HepG2 (cell line): ENCODE results near the gene EMC1. TPM values are rescaled to one million over a fixed set of nuclear protein-coding genes. Genes with fewer than 3 reads are reported as not detected.

Source experiments
- ATRX ChIP-seq: sonication (generic); formaldehyde crosslinking; IDR thresholded peaks from 2 replicates; pipeline ENCODE4 v1.4.0; 2020; ENCODE audit warnings: missing genetic modification reagents, borderline replicate concordance
- EHMT2 ChIP-seq: fragments of 200-600 bp; sonication (generic); IDR thresholded peaks from 2 replicates; pipeline ENCODE4 v1.7.0; 2017; ENCODE audit warnings: antibody characterized with exemption, low read depth, low read length, borderline replicate concordance
- FOSL2 ChIP-seq: sonication (generic); formaldehyde crosslinking; IDR thresholded peaks from 2 replicates; pipeline ENCODE4 v1.4.0; 2020; ENCODE audit warnings: missing genetic modification reagents
- IKZF1 ChIP-seq: fragments of 450-650 bp; IDR thresholded peaks from 2 replicates; pipeline ENCODE4 v1.7.1; 2016
- ISL2 ChIP-seq: sonication (generic); formaldehyde crosslinking; IDR thresholded peaks from 2 replicates; pipeline ENCODE4 v1.5.0; 2020; ENCODE audit warnings: missing genetic modification reagents
- MBD4 ChIP-seq: IDR thresholded peaks from 2 replicates; pipeline ENCODE4 v1.6.1; 2012; ENCODE audit warnings: low read length, inconsistent platforms, borderline replicate concordance
- NFRKB ChIP-seq: fragments of 450-650 bp; IDR thresholded peaks from 2 replicates; pipeline ENCODE4 v1.6.1; 2017
- NR1H2 ChIP-seq: sonication (generic); formaldehyde crosslinking; IDR thresholded peaks from 2 replicates; pipeline ENCODE4 v1.8.1; 2022; ENCODE audit warnings: low read depth, missing genetic modification reagents, borderline replicate concordance
- PAF1 ChIP-seq: IDR thresholded peaks from 2 replicates; pipeline ENCODE4 v1.6.1; 2016; ENCODE audit warnings: missing genetic modification reagents, missing compliant biosample characterization
- ZNF124 ChIP-seq: sonication (generic); formaldehyde crosslinking; IDR thresholded peaks from 2 replicates; pipeline ENCODE4 v1.4.0; 2020; ENCODE audit warnings: missing genetic modification reagents
- ZNF224 ChIP-seq: sonication (generic); formaldehyde crosslinking; IDR thresholded peaks from 2 replicates; pipeline ENCODE4 v1.5.0; 2020; ENCODE audit warnings: mild to moderate bottlenecking, missing genetic modification reagents
- ZNF431 ChIP-seq: sonication (generic); formaldehyde crosslinking; IDR thresholded peaks from 2 replicates; pipeline ENCODE4 v1.9.0; 2022; ENCODE audit warnings: missing genetic modification reagents, low read depth, mild to moderate bottlenecking, borderline replicate concordance
- ZNF44 ChIP-seq: sonication (generic); formaldehyde crosslinking; IDR thresholded peaks from 2 replicates; pipeline ENCODE4 v1.5.1; 2020; ENCODE audit warnings: mild to moderate bottlenecking, missing genetic modification reagents
- ZNF720 ChIP-seq: sonication (generic); formaldehyde crosslinking; IDR thresholded peaks from 2 replicates; pipeline ENCODE4 v1.4.0; 2020; ENCODE audit warnings: missing genetic modification reagents
- polyA plus RNA-seq, 8 experiments: library from polyadenylated mRNA; depleted of rRNA in 3 of 8; stranded (reverse) in 7 of 8; unstranded in 1 of 8; fragments of >200 nt; fragmentation: Illumina TruSeq in 4 of 8; extraction: Trizol in 4 of 8; gene quantifications; 2 replicates each; pipeline versions ENCODE4 v1.2.1 to v1.2.3, GENCODE V29; 2011 to 2016; ENCODE audit warnings: low read depth in 4 of 8, missing spikeins in 1 of 8, mixed read lengths in 1 of 8; ENCODE audit not compliant: insufficient read depth in 1 of 8
- total RNA-seq, 5 experiments: library from RNA; depleted of rRNA; stranded (reverse); fragments of >200 nt; fragmentation: Illumina TruSeq; extraction: Trizol; gene quantifications; 2 replicates each; pipeline ENCODE4 v1.2.3, GENCODE V29; 2016; ENCODE audit warnings: low read depth in 1 of 5
- TF ChIP-seq, protein P1 (sequence below): sonication (generic); formaldehyde crosslinking; IDR thresholded peaks from 2 replicates; pipeline ENCODE4 v1.4.0; 2020; ENCODE audit warnings: mild to moderate bottlenecking, missing genetic modification reagents
- TF ChIP-seq, protein P2 (sequence below): sonication (generic); formaldehyde crosslinking; IDR thresholded peaks from 2 replicates; pipeline ENCODE4 v1.5.0; 2020; ENCODE audit warnings: missing genetic modification reagents
- TF ChIP-seq, protein P3 (sequence below): sonication (generic); formaldehyde crosslinking; IDR thresholded peaks from 2 replicates; pipeline ENCODE4 v1.5.0; 2020; ENCODE audit warnings: mild to moderate bottlenecking, missing genetic modification reagents
- TF ChIP-seq, protein P4 (sequence below): sonication (generic); formaldehyde crosslinking; IDR thresholded peaks from 2 replicates; pipeline ENCODE4 v1.5.0; 2020; ENCODE audit warnings: missing genetic modification reagents

The EMC1 gene
- total and polyA plus RNA-seq, 2 of the 13 experiments (the other 11 are each of a cell fraction or from before 2014, with no cell fraction given), result 38.0 to 61.3 TPM

DNA sequence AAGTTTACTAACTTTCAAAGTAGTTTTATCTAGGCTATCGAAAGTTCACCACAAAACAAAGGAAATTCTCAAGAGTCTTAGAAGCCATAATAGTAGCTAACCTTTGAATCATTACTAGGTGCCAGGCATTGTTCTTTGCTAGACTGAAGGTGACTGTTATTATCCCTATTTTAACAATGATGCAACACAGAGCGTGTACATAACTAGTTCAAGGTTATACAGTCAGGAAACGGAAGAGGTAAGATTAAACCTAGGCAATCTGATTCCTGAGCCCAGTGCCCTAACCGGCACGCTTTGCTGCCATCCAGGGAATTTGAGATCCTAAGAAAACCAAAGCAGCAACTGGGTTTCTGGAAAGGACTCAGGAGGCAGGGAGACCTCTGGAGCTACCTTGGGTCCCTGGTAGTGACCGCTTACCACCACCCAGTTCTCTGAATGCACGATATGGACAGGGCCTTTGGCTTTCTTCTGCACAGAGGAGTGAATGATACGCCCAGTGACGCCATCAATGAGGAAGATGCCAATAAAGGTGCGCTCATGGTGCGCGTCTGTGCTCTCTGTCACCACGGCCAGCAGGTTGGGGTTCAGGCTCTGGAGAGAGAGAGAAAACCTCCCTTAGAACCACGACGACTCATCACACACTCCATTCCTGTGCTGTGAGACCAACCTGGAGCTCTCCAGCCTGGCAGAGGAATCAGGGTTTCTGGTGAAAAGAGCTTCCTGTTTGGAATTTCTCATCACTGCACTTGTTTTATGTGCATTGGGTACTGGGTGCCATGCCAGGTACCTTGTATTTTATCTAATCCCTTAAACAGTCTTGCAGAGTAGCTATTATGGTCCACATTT lies 28.1 kb downstream of the EMC1 start (continued):
- TF ChIP-seq, protein P1, sequence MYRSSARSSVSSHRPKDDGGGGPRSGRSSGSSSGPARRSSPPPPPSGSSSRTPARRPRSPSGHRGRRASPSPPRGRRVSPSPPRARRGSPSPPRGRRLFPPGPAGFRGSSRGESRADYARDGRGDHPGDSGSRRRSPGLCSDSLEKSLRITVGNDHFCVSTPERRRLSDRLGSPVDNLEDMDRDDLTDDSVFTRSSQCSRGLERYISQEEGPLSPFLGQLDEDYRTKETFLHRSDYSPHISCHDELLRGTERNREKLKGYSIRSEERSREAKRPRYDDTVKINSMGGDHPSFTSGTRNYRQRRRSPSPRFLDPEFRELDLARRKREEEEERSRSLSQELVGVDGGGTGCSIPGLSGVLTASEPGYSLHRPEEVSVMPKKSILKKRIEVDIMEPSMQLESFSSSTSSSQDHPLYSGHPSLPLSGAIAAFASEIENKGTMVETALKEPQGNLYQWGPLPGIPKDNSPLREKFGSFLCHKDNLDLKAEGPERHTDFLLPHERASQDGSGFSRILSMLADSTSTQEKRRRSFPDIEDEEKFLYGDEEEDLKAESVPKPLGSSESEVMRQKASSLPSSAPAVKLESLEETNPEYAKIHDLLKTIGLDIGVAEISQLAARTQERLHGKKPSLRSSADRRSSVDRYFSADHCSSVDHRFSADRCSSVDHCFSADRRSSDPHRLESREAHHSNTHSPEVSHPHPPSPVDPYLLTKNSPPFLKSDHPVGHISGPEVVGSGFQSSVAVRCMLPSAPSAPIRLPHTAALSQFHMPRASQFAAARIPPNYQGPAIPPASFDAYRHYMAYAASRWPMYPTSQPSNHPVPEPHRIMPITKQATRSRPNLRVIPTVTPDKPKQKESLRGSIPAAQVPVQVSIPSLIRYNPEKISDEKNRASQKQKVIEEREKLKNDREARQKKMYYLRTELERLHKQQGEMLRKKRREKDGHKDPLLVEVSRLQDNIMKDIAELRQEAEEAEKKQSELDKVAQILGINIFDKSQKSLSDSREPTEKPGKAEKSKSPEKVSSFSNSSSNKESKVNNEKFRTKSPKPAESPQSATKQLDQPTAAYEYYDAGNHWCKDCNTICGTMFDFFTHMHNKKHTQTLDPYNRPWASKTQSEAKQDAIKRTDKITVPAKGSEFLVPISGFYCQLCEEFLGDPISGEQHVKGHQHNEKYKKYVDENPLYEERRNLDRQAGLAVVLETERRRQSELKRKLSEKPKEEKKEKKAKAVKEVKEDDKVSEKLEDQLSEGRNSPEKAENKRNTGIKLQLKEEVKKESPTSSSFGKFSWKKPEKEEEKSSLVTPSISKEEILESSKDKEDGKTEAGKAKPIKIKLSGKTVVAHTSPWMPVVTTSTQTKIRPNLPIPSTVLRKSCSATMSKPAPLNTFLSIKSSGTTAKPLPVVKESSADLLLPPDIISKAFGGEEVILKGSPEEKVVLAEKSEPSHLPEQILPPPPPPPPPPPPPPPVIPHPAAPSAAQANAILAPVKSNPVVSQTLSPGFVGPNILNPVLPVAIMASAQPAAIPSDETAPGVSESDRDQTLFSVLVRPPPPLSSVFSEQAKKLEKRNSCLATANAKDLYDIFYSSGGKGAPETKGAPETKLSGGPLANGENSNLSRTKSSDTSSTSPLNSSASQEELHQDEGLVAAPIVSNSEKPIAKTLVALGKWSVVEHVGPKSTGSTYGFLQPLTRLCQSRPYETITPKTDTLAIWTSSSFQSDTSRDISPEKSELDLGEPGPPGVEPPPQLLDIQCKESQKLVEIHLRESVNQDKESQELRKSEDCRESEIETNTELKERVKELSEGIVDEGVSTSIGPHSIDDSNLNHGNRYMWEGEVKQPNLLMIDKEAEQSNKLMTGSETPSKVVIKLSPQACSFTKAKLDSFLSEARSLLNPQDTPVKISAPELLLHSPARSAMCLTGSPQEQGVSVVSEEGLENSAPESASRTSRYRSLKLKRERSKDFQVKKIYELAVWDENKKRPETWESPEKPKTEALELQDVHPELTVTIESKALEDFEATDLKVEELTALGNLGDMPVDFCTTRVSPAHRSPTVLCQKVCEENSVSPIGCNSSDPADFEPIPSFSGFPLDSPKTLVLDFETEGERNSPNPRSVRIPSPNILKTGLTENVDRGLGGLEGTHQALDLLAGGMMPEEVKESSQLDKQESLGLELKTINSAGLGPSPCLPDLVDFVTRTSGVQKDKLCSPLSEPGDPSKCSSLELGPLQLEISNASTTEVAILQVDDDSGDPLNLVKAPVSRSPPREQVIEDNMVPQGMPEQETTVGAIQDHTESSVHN (CRISPR knock-in tag), result no peak
- TF ChIP-seq, protein P2, sequence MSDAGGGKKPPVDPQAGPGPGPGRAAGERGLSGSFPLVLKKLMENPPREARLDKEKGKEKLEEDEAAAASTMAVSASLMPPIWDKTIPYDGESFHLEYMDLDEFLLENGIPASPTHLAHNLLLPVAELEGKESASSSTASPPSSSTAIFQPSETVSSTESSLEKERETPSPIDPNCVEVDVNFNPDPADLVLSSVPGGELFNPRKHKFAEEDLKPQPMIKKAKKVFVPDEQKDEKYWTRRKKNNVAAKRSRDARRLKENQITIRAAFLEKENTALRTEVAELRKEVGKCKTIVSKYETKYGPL, result no peak
- TF ChIP-seq ZNF44 (CRISPR knock-in tag) (no peak), ZNF431 (CRISPR knock-in tag) (no peak), ISL2 (CRISPR knock-in tag) (peak; percentile 55), ATRX (CRISPR knock-in tag) (no peak), MBD4 (no peak), EHMT2 (no peak), IKZF1 (no peak), NR1H2 (no peak), NFRKB (no peak), ZNF720 (CRISPR knock-in tag) (no peak), ZNF124 (CRISPR knock-in tag) (no peak), PAF1 (CRISPR knock-in tag) (no peak), ZNF224 (CRISPR knock-in tag) (no peak), FOSL2 (CRISPR knock-in tag) (no peak)
- TF ChIP-seq, protein P3, sequence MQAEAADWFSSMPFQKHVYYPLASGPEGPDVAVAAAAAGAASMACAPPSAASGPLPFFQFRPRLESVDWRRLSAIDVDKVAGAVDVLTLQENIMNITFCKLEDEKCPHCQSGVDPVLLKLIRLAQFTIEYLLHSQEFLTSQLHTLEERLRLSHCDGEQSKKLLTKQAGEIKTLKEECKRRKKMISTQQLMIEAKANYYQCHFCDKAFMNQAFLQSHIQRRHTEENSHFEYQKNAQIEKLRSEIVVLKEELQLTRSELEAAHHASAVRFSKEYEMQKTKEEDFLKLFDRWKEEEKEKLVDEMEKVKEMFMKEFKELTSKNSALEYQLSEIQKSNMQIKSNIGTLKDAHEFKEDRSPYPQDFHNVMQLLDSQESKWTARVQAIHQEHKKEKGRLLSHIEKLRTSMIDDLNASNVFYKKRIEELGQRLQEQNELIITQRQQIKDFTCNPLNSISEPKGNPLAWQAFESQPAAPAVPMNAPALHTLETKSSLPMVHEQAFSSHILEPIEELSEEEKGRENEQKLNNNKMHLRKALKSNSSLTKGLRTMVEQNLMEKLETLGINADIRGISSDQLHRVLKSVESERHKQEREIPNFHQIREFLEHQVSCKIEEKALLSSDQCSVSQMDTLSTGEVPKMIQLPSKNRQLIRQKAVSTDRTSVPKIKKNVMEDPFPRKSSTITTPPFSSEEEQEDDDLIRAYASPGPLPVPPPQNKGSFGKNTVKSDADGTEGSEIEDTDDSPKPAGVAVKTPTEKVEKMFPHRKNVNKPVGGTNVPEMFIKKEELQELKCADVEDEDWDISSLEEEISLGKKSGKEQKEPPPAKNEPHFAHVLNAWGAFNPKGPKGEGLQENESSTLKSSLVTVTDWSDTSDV (CRISPR knock-in tag), result no peak
- TF ChIP-seq, protein P4, sequence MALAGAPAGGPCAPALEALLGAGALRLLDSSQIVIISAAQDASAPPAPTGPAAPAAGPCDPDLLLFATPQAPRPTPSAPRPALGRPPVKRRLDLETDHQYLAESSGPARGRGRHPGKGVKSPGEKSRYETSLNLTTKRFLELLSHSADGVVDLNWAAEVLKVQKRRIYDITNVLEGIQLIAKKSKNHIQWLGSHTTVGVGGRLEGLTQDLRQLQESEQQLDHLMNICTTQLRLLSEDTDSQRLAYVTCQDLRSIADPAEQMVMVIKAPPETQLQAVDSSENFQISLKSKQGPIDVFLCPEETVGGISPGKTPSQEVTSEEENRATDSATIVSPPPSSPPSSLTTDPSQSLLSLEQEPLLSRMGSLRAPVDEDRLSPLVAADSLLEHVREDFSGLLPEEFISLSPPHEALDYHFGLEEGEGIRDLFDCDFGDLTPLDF (CRISPR knock-in tag), result no peak
